Mammary epithelial cell (primary cell): ENCODE data around the gene TIGD3.

Source experiments
- CTCF ChIP-seq, 2 donors: IDR thresholded peaks in 1 of 2; conservative IDR thresholded peaks in 1 of 2; 2 replicates each; pipeline ENCODE4 v1.5.1; 2011 to 2012; ENCODE audit warnings: inconsistent platforms in 2 of 2, low read length in 2 of 2, mild to moderate bottlenecking in 2 of 2, control low read depth in 1 of 2, low read depth in 1 of 2; ENCODE audit not compliant: insufficient read depth in 1 of 2; ENCODE audit errors: extremely low read depth in 1 of 2
- EZH2 ChIP-seq: IDR thresholded peaks from 2 replicates; pipeline ENCODE4 v1.6.1; 2012; ENCODE audit warnings: low read length, inconsistent platforms, borderline replicate concordance

- no peak for TF ChIP-seq CTCF (conservative IDR thresholded peaks at IDR 0.05 in 1 of 2, IDR thresholded peaks at IDR 0.05 in 1 of 2; ENCODE audit: extremely low read depth in 1 of 2, insufficient read depth in 1 of 2, low read depth in 1 of 2, low read length in 2 of 2)
- no peak for TF ChIP-seq EZH2
Measured at GRCh38 chr11:65308281-65308891, 46.2 kb upstream of the TIGD3 start.
